HG02943 (cell line): ENCODE data around the gene CDH2.

ENCODE experiments used
- ATAC-seq: cut with Tn5 transposase; IDR thresholded peaks from one replicate; pipeline ENCODE4 v1.9.1; 2021; ENCODE audit warnings: mild to moderate bottlenecking, low read depth, moderate library complexity; ENCODE audit not compliant: unreplicated experiment

Gene CDH2

DNA sequence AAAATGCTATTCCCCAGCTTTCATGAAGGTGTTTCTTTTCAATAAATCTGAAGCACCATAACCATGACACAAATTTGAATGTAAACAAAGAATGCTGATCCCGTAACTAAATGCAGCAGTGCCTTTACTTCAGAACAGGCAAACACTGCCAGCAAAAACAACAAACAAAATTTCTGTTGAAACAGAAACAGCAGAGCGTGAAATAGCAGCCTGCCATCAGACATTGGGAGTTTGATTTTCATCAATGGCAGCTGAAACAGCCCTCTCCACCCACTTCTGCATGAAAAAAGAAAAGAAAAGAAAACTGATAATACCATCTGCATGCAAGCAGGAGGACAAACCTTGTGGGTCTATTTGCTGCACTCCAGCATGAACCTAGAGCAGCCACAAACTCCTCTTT, 128.3 kb downstream of the CDH2 start:
- ATAC-seq, result no peak

DNA sequence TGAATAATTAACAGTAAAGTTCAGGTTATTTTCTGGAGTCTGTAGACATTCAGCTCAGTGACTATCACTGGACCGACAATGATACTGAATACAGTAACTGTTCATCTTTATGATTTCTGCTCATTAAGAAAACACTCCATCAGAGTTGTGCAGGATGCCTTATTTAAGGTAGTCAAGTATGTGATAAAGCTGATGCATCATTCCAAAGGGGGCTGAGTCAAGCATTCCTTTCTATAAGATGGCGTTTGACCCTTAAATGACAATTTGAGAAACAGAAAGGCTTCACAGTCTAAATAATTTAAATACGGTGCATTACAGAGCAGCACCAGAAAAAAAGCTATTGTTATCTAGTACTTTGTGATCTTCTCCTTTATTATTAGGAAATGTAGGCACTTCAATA, 131.1 kb downstream of the CDH2 start:
- ATAC-seq, result no peak

DNA sequence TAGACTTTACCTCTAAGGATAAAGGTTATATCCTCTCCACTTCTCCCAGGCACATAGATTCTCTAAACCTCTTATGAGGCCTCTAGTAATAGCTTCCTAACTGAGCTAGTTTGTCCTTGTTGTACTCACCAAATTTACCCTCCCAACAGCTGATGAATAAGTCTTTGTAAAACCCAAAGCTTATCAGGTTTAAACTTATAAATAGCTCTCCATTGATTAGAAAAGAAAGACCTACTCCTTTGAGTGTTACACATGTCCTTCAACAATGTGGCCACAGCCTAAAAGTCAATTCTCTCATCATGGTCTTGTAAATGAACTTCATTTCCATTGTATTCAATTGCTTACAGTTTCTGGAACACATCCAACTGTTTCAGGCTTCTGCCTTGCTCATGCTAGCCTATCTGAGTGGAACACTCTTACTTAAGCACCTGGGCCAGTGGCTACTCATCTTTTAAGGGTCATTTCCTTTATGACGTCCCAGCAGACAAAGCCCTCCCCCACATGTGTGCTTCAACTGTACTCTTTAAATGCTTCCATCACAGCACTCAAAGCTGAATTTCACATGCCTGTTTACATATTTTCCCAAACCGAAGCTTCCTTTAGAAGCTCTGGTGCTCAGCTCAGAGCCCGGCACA, 131.6 kb downstream of the CDH2 start:
- ATAC-seq, result no peak

DNA sequence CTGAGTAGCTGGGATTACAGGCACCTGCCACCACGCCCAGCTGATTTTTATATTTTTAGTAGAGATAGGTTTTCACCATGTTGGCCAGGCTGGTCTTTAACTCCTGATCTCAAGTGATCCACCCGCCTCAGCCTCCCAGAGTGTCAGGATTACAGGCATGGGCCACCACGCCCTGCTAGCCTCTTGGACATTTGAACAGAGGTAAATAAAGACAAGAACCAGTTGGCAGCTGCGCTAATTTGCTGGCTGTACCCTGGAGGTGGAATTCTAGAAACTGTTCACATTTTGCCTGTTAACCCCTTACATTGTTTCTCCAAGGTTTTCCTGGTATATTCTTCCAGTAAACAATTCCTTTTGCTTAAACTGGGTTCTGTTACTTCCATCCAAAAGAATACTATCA, 132.9 kb downstream of the CDH2 start:
- no peak for ATAC-seq

DNA sequence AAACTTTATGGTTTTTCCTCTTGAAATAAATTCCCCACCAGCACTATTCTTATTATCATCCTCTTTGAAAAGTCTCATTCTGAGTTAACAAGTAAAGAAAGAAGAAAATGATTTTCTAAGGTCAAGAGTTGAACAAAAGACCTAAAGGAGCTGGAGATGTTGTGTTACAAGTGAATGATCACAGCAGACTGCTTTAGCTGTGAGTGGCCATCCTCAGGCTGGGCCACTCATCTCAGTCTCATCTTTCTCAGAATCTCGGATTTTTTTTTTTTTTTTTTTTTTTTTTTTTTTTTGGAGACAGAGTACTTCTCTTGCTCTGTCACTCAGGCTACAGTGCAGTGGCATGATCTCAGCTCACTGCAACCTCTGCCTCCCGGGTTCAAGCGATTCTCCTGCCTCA, 133.3 kb downstream of the CDH2 start:
- no peak for ATAC-seq

DNA sequence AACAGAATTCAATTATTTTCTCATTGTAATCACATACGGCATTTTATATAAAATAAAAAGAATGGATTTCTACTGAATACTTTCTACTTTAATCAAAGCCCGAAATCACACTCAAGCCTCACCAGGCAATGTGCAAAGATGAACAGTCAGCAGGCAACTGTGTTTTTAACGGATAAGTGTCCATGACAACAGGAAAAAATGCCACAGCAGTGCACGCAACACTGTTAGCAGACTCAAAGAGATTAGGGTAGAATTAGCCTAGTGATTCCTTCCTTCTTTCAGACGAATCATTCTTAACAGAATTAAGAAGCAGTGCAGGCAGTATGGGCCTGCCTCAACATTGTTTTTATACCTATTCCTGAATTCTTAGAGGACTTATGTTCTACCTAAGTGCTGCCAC, 135.6 kb downstream of the CDH2 start:
- ATAC-seq, result no peak

DNA sequence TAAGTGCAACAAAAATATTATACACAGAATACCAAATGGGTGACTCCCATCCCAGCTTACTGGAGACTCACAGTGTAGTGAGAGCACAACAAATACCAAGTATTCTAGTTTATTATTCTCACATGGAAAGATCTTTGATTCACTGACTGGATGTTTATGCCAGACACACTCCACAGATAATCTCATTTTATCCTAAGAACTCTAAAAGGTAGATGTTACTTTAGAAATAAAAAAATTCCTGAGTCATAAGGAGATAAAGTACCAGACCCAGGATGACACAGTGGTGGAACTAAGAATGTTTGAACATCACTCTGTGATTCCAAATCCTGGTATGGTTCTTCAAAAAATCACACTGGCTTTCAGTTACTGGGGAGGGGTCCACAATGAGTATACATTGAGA, 136.2 kb downstream of the CDH2 start:
- ATAC-seq, result no peak

DNA sequence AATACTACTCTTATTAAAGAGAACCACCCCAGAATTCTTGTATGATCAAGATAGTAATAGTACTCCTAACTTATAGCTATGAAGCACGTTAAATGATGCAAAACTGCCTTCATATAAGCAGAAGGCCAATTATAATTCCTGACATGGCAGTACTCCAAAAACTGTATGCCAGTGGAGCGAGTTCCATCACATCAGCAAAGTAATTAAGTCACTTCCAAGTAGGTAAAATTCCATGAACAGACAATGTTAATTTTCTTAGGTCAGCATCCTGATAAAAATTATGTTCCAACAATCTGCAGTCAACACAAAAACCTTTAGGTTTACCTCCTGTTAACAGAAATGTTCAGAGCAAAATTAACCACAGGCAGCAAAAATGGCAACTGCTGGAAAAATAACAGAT, 136.7 kb downstream of the CDH2 start:
- no peak for ATAC-seq

DNA sequence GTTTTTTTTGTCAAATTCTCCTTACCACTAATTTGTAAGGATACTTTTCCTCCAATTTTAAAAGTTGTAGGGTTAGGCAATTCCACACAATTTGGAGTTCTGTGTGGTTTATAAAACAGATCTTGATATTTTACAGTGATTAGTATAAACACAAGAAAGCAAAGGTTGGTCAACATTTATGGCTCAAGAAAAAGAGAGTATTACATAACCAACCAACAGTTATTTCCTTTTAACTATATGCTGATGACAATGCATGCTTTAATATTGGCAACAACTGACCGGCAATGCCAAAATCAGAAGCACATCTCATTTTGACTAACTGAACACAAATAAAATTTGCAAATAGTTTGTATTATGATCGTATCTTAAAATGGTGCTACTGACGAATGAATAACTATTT, 137.2 kb downstream of the CDH2 start:
- ATAC-seq, result no peak

DNA sequence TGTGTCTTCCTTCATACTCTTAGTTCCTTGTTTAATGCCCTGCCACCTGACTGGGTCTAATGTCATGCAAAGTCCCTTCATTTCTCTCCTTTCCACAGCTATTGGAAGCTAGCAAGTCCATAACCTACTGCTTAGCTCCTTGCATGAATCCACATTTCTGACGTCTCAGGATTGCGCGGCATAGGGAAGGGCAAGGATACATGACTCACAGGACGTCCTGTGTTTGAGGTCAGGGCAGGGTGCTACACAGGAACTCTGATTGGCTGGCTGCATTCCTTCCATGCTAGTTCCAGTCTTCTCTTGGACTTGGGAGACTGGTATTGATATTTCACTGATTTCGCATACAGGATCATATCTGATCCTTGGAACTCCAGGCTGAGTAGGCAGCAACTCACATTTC, 137.9 kb downstream of the CDH2 start:
- no peak for ATAC-seq

DNA sequence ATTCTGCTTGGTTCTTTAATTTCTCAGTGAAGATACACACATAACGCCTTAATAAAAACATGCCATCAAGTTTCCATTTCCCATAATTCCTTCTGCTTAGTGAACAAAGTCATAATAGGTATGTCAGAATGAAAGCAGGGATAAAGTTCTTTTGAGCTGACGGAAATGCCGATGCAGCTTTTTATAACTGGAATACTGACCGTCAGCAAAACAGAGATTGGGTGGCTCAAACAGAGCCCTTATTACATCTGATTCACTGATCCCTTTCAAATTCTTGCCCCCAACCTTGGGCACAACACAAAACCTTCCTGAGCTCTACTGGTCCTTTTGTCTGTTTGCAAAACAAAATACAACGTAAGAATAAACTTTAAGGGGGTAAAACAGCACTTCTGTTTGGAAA, 140.4 kb downstream of the CDH2 start:
- no peak for ATAC-seq

DNA sequence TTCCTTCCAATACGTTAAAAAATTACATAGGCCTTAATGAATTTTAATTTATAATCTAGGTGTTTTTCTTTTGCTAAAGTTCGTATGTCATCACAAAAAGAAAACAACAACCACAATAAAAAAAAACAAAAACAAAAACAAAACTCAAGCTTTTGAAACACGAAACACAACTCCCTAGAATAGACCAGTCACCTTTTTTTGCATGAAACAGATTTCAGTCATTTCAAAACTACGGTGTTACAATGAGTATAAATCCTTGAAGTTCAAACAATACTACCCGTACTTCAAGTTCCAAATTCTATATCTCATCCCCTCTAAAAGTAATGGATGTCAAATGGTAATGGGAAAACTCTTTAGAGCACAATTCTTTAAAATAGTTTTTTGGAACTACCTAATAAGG, 142.4 kb downstream of the CDH2 start:
- no peak for ATAC-seq

DNA sequence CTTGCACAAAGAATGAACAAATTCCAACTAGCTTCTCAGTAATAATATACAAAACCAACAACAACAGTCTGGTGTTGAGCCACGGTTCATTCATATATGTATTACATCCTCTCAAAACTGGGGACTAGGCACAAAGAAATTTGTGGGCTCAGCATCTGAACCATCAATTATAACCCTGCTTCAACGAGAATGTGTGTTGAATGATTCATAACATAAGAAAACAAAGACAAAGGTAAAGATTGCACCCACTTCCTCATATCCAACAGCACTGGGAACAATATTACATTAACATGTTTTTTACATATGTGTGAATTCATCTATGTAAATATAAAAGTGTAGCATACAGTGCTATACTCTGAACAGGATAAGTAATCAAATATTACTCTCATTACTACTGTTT, 144.8 kb downstream of the CDH2 start:
- ATAC-seq, result no peak

DNA sequence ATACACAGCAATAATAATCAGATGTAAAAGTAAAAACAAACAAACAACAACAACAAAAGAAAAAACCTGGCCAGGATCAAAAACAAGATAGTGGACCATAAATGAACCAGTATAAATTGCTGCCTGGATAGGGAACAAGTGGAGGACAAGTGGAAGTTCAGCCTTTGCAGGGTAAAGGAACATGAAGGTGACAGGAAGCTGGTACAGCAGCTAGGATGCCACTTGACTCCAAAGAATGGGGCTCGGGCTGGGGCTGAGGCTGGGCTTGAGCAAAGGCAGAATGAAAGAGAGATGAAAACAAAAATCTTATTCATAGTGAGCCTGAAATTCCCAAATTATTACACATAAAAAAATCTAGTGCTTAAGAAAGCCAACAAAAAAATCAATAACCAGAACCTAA, 146.5 kb downstream of the CDH2 start:
- ATAC-seq, result no peak

DNA sequence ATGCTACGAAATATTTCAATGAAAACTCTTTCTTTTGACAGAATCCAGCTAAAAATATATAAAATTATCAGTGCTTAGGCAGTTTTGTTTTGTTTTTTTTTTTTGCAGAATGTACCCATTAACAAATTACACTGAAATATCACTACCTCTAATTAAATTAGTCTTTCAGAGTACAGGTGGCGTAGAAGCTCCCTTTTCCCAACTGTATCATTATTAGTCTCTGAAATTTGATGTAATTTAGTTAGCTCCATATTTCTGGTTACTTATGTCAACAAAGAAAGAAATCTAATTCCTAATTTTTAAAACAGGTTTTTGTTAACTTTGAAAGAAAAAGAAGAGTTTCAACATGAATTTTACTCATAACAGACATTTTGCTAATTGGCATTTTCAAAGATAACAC, 149.2 kb downstream of the CDH2 start:
- no peak for ATAC-seq

DNA sequence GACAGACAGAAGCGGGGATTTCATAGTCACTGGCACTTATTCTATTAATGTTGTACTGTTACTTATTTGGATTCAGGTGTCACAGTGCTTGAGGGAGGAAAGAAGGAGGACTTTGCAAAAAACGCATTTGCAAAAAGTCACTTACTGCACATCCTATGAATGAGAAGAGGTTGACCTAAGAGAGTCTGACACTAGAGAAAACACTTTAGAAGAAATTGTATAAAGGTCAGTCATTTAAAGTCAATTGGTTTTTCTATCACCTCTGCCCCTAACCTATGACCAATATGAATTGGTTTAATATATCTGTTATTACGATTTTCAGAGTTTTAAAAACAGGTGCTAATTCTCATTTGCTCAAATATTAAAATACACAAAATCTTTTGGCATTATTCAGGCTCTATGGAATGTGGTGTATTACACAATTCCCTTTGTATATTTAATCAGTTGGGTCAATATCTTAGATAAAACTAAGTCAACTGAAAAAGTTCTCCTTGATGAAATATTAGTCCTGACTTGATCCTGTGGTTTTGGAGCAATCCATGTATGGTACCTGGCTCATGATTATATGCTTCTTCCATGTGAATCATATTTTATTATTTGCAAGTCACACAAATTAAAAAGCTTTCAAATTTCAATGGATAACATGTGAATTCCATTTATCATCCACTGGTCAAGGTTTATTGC, 157.4 kb downstream of the CDH2 start:
- ATAC-seq, result no peak

DNA sequence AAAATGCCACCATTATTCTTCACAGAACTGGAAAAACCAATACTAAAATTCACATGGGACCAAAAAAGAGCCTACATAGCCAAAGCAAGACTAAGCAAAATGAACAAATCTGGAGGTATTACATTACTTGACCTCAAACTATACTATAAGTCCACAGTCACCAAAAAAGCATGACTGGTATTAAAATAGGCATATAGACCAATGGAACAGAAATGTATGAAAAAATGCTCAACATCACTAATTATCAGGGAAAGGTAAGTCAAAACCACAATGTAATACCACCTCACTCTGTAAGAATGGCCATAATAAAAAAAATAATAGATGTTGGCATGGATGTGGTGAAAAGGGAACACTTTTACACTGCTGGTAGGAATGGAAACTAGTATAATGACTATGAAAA, 158.6 kb downstream of the CDH2 start:
- no peak for ATAC-seq

DNA sequence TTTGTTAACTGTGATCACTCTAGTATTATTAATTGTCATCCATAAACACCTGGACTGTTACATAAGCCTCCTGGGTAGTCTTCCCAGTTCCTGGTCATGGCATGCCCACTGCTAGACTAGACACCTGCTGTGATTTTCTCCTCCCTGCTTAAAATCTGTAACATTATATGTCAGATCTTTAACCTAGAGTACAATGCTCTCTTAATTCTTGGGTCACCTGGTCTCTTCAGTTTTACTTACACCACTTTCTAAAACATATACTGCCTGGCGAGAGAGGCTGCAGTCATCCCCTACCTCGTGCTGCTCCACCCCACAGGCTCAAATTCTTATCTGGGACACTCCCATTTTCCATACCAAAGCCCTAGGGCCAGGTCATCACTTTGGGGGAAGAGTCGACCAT, 161.3 kb downstream of the CDH2 start:
- no peak for ATAC-seq

DNA sequence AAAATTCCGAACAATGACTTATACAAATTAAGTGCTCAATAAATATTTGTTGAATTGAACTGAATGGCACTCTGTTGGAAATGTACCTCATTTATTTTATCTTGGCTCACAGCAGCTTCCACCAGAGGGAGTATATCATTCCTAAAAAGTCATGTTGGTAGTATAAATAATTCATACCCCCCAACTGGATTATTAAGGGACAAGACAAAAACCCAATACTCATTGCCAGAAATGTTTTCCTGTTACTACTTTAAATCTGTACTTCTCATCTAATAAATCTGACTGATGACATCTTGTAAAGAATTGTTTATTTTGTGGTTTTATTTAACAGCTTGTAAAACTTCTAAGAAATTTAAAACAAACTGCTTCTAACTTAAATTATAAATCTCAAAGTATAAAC, 163.9 kb downstream of the CDH2 start:
- ATAC-seq, result no peak

DNA sequence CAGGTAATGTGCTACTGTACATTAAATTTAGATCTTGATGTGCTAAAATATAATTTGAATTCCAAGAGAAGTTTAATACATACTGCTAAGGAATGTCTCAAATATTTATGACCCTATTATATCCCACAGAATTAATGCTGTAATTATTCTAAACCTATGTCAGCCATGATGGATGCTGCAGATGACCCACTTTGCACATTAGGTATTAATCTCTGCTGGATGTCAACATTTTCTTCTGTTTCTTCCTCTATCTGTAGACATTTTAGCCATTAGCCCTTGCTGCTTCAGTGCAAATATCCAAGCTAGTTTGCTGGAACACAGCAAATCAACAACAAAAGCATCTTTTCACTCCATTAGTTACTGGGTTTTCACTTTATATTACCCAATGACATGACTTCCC, 164.6 kb downstream of the CDH2 start:
- ATAC-seq, result no peak

DNA sequence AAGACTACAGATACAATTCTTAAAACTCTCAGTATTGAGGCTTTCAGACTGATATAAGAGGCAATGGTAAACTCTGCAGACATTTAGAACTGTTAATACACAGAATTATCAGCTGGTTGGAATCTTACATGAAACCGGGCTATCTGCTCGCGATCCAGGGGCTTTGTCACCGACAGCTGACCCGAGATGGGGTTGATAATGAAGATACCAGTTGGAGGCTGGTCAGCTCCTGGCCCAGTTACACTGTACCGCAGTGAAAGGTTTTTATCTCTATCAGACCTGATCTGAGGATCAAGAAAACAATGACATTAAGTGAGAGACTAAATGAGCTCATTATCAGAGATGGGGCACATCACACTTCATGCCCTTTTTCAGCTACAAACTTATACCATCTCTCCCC, 167.3 kb downstream of the CDH2 start:
- no peak for ATAC-seq

DNA sequence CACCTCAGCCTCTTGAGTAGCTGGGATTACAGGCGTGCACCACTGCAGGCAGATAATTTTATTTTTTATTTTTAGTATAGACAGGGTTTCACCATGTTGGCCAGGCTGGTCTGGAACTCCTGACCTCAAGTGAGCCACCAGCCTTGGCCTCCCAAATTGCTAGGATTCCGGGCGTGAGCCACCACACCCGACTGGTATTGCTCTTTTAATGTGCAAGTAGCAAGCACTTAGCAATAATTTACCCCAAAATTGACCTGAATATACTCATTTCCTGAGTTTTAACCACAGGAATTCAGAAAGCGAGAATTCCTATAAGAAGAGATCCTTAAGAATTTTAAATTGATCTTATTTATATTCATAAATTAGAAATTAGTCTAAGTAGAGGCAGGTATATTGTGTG, 169.1 kb downstream of the CDH2 start:
- ATAC-seq, result no peak

DNA sequence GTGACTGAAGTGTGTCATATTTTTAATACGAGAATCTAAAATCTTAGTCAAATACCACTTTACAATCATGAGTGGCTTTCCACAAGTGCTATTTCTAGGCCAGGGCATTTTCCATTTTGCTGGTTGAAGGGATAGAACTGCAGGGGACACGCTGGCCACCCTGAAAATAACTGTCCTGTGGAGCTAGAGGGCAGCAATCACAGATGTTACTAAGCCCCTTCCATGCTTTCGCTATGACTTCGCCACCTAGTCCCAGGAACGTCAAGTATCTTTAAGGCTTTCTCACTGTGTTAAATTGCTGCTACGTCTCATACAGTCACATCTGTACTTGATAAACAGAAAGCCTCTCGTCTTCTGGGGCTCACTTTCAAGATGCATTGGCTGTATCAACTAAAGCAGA, 171.8 kb downstream of the CDH2 start:
- ATAC-seq, result no peak
